AG04450 (cell line): Measurements from ENCODE around the gene PLXNA4. TPM values are rescaled to one million over a fixed set of nuclear protein-coding genes. Genes with fewer than 3 reads are reported as not detected.

Experiments used
- CTCF ChIA-PET: fragments of 300-600, 350-600 bp; formaldehyde crosslinking; extraction: SDS; loops from one replicate; lab custom pipeline; 2022; ENCODE audit warnings: antibody characterized with exemption, inconsistent platforms; lab: Charles Lee
- POLR2A ChIA-PET: fragments of 350-600 bp; formaldehyde crosslinking; extraction: SDS; loops from one replicate; lab custom pipeline; 2021; ENCODE audit warnings: antibody characterized with exemption, inconsistent platforms; lab: Yijun Ruan, JAX
- DNase-seq: peaks from one replicate; pipeline ENCODE4 v3.0.0-alpha.2; 2011; ENCODE audit warnings: low read depth, low spot score
- H3K27ac ChIP-seq: one replicate; pipeline ENCODE4 v1.5.1; 2012; ENCODE audit warnings: low read depth, low read length, control low read depth
- H3K27me3 ChIP-seq: one replicate; pipeline ENCODE4 v1.6.0; 2012; ENCODE audit warnings: low read length; ENCODE audit not compliant: control insufficient read depth, insufficient read depth
- H3K4me3 ChIP-seq: 2 replicates; pipeline ENCODE4 v1.5.1; 2011; ENCODE audit warnings: mild to moderate bottlenecking, low read depth, low read length, control low read depth
- H3K9me3 ChIP-seq: 2 replicates; pipeline ENCODE4 v1.5.1; 2012; ENCODE audit warnings: low read length; ENCODE audit not compliant: control insufficient read depth, insufficient read depth
- polyA plus RNA-seq: library from polyadenylated mRNA; depleted of rRNA; stranded (reverse); fragments of >200 nt; gene quantifications from 2 replicates; pipeline ENCODE4 v1.2.3, GENCODE V29; 2011
- TF ChIP-seq, protein P1 (sequence below): IDR thresholded peaks from 2 replicates; pipeline ENCODE4 v1.5.1; 2011; ENCODE audit warnings: low read depth, low read length, control low read depth, inconsistent platforms

Gene PLXNA4
- polyA plus RNA-seq, 1 experiment: 0.05 TPM

- peaks cover 4% of the 10 kb centered on the region for H3K27me3 ChIP-seq
- H3K4me3 ChIP-seq: no peak overlapping the region
- ChIA-PET POLR2A (no interaction called here), CTCF (no interaction called here)
- H3K9me3 ChIP-seq: no peaks in the 10 kb centered on the region; the same call in 1 of the 2 replicates
- TF ChIP-seq, protein P1, sequence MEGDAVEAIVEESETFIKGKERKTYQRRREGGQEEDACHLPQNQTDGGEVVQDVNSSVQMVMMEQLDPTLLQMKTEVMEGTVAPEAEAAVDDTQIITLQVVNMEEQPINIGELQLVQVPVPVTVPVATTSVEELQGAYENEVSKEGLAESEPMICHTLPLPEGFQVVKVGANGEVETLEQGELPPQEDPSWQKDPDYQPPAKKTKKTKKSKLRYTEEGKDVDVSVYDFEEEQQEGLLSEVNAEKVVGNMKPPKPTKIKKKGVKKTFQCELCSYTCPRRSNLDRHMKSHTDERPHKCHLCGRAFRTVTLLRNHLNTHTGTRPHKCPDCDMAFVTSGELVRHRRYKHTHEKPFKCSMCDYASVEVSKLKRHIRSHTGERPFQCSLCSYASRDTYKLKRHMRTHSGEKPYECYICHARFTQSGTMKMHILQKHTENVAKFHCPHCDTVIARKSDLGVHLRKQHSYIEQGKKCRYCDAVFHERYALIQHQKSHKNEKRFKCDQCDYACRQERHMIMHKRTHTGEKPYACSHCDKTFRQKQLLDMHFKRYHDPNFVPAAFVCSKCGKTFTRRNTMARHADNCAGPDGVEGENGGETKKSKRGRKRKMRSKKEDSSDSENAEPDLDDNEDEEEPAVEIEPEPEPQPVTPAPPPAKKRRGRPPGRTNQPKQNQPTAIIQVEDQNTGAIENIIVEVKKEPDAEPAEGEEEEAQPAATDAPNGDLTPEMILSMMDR: no peak
- no peak overlapping the region for H3K27ac ChIP-seq
- DNase-seq: no peak
These were observed 457.6 kb downstream of the PLXNA4 start for GRCh38 chr7:132118641-132119040.

GRCh38 chr7:132117636-132118035 is 458.6 kb downstream of the PLXNA4 start:
- CTCF ChIA-PET: no interaction called here
- no peak overlapping the region for H3K4me3 ChIP-seq
- POLR2A ChIA-PET: no interaction called here
- TF ChIP-seq, protein P1: no peak
- no peak for DNase-seq
- H3K27ac ChIP-seq: no peak overlapping the region
- no peaks in the 10 kb centered on the region; the same call in 1 of the 2 replicates for H3K9me3 ChIP-seq
- peaks cover under 1% of the 10 kb centered on the region for H3K27me3 ChIP-seq

DNA sequence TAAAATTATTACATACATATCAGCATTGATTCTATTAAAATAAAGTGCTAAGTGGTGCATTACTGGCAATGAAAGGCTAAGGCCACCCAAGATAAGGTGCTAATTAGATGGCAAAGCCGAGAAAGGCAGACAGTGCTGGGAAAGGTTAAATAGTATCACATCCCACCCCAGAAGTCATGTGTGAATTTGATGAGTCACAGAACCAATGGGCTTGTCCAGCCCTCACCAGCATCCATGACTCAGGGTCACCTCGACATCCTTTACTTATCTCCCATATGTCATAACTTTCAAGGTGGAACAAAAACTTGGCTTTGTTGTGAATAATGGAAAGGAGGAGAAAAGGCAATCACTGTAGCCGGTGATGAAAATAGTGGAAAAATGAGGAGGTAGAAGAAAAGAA is 459.1 kb downstream of the PLXNA4 start:
- Histone ChIP-seq H3K27ac (no peak overlapping the region), H3K4me3 (no peak overlapping the region), H3K27me3 (no peaks in the 10 kb centered on the region), H3K9me3 (no peaks in the 10 kb centered on the region; the same call in 1 of the 2 replicates)
- CTCF ChIA-PET: interaction anchor here (1.4 kb wide), 1 partner anchor 172 kb away, joined by 3 read pairs; no protein-coding TSS in a partner anchor
- DNase-seq: no peak
- TF ChIP-seq, protein P1: no peak
- POLR2A ChIA-PET: no interaction called here

GRCh38 chr7:132116369-132116768 is 459.9 kb downstream of the PLXNA4 start:
- DNase-seq: no peak
- TF ChIP-seq, protein P1: no peak
- H3K9me3 ChIP-seq: no peaks in the 10 kb centered on the region; the same call in 1 of the 2 replicates
- no peak overlapping the region for H3K4me3 ChIP-seq
- ChIA-PET POLR2A (no interaction called here), CTCF (interaction anchor here (1.4 kb wide), 1 partner anchor 171 kb away, joined by 3 read pairs; no protein-coding TSS in a partner anchor)
- H3K27ac ChIP-seq: no peak overlapping the region
- H3K27me3 ChIP-seq: no peaks in the 10 kb centered on the region

DNA sequence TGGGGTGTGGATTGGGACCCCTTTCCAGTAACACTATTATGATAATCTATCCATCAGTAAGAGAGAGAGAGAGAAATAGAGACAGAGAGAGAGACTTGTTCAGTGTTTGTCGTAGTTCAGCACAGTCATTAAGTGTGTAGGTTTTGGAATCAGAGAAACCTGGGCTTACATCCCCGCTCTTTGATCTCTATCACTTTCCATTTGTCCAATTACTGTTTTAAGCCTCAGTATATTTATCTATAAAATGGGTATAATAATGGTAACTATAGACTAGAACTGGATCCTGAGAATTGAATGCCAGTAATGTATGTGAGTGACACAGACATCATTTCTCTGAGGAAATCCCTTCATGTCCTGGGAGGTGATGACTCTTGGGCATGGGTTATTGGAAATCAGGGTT is 460.5 kb downstream of the PLXNA4 start:
- TF ChIP-seq, protein P1: no peak
- Histone ChIP-seq H3K4me3 (no peak overlapping the region), H3K27me3 (no peaks in the 10 kb centered on the region), H3K27ac (no peak overlapping the region), H3K9me3 (no peaks in the 10 kb centered on the region; the same call in 1 of the 2 replicates)
- ChIA-PET CTCF (interaction anchor here (1.4 kb wide), 1 partner anchor 170 kb away, joined by 3 read pairs; no protein-coding TSS in a partner anchor), POLR2A (no interaction called here)
- no peak for DNase-seq
